Upper lobe of left lung (tissue), 6 donors: ENCODE data around the gene HS6ST2. TPM values are rescaled to one million over a fixed set of nuclear protein-coding genes. Genes with fewer than 3 reads are reported as not detected.
A peak's percentile ranks its signal among the peaks of the same experiment; 100 is the strongest.

Experiments used
- ATAC-seq, 2 donors: fragments of 200-7000 bp; cut with Tn5 transposase; one replicate each; pipeline ENCODE4 v1.9.1; 2022; ENCODE audit warnings: mild to moderate bottlenecking in 2 of 2, moderate library complexity in 2 of 2; ENCODE audit not compliant: low FRiP score in 2 of 2
- DNase-seq, 2 donors: peaks; one replicate each; pipeline ENCODE4 v3.0.0-alpha.2; 2019 to 2020
- H3K27ac ChIP-seq, 4 donors: fragments of 200-600 bp; sonication (generic); one replicate each; pipeline ENCODE4 v1.5.1; 2016 to 2019
- H3K27me3 ChIP-seq, 4 donors: fragments of 200-600 bp; sonication (generic); one replicate each; pipeline ENCODE4 v1.5.1; 2017 to 2019
- H3K36me3 ChIP-seq, 4 donors: fragments of 200-600 bp; sonication (generic); one replicate each; pipeline ENCODE4 v1.5.1; 2016 to 2019
- H3K4me1 ChIP-seq, 4 donors: fragments of 200-600 bp; sonication (generic); one replicate each; pipeline ENCODE4 v1.5.1; 2018 to 2019
- H3K4me3 ChIP-seq, 4 donors: fragments of 200-600 bp; sonication (generic); one replicate each; pipeline ENCODE4 v1.5.1; 2017 to 2019; ENCODE audit warnings: mild to moderate bottlenecking in 2 of 4, moderate library complexity in 1 of 4
- H3K9me3 ChIP-seq, 4 donors: fragments of 200-600 bp; sonication (generic); one replicate each; pipeline ENCODE4 v1.5.1; 2018 to 2019
- EP300 ChIP-seq, 4 donors: sonication (generic); formaldehyde crosslinking; IDR thresholded peaks; one replicate each; pipeline ENCODE4 v1.5.1; 2017; ENCODE audit warnings: antibody characterized with exemption in 4 of 4, control low read depth in 2 of 4
- POLR2A ChIP-seq, 4 donors: fragments of 450-650 bp; IDR thresholded peaks; one replicate each; pipeline ENCODE4 v1.5.1; 2016 to 2017; ENCODE audit warnings: antibody characterized with exemption in 4 of 4, mild to moderate bottlenecking in 2 of 4
- POLR2AphosphoS5 ChIP-seq, 2 donors: sonication (generic); formaldehyde crosslinking; IDR thresholded peaks; one replicate each; pipeline ENCODE4 v1.5.1; 2017; ENCODE audit warnings: antibody characterized with exemption in 2 of 2
- WGBS, 2 donors: methylation state at CpG; one replicate each; pipeline ENCODE4 v1.1.5; 2017 to 2018; 5-methylcytosine and 5-hydroxymethylcytosine counted together
- total RNA-seq, 6 donors: library from RNA; depleted of rRNA in 4 of 6; stranded (reverse); fragments of >200 nt in 4 of 6; gene quantifications; one replicate each; pipeline versions ENCODE4 v1.1.0 to v1.2.1, GENCODE V29; 2016 to 2021
- TF ChIP-seq, protein P1 (sequence below), 6 experiments: fragments of 450-650 bp in 4 of 6; fragments of 200-600 bp in 2 of 6; sonication (generic) in 2 of 6; IDR thresholded peaks; one replicate each; pipeline ENCODE4 v1.5.1; 2016 to 2019; ENCODE audit warnings: antibody characterized with exemption in 6 of 6
- donor health status: DM: no; HTN: no; CAD: no; lungs with moderate emphysema.
- donor health status: DM: no; HTN: yes; CAD: no; lungs with severe emphysema.

Gene HS6ST2
- total RNA-seq, 6 donors from 2014 or later = 0.30 to 2.5 (median 1.2) TPM

DNA sequence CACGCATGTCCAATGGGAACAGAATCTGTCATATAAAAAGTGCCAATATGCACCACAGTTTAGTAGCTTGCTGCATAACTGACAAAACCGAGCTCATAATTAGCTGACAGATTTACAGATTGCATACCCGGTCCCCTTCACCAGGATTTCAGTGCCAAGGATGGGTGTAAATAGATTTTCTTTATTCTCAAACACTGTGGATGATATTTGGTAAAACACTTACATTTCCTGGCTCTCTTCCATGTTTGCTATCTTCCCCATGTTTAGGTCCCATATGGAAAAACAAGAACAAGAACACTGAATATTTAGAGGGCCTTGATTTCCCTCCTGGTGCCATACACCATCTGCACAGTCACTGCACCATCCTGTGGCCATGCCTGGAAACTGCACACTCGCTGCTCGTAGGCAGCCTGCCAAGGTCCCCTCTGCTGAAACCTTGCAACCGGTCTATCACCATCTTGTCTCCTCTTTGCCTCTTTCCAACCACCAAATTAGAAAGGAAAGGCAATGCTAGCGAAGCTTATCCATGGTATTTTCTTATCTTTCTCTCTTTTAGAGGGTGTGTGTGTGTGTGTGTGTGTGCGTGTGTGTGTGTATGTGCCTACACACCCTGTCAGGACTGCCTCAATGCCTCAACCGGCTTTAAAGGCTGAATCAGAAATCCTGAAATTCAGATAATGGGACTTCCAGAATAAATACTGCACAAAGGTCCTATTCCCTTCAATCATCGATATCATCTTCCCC is 345.4 kb downstream of the HS6ST2 start:
- H3K36me3 ChIP-seq = no peaks in the 10 kb centered on the region
- no peak for TF ChIP-seq EP300 (IDR thresholded peaks at IDR 0.05)
- no peak for TF ChIP-seq POLR2AphosphoS5 (IDR thresholded peaks at IDR 0.05)
- TF ChIP-seq POLR2A (IDR thresholded peaks at IDR 0.05) = no peak
- TF ChIP-seq, protein P1, sequence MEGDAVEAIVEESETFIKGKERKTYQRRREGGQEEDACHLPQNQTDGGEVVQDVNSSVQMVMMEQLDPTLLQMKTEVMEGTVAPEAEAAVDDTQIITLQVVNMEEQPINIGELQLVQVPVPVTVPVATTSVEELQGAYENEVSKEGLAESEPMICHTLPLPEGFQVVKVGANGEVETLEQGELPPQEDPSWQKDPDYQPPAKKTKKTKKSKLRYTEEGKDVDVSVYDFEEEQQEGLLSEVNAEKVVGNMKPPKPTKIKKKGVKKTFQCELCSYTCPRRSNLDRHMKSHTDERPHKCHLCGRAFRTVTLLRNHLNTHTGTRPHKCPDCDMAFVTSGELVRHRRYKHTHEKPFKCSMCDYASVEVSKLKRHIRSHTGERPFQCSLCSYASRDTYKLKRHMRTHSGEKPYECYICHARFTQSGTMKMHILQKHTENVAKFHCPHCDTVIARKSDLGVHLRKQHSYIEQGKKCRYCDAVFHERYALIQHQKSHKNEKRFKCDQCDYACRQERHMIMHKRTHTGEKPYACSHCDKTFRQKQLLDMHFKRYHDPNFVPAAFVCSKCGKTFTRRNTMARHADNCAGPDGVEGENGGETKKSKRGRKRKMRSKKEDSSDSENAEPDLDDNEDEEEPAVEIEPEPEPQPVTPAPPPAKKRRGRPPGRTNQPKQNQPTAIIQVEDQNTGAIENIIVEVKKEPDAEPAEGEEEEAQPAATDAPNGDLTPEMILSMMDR (IDR thresholded peaks at IDR 0.05) = peak; percentile 36 to 56 (median 44)
- H3K27ac ChIP-seq = no peak overlapping the region
- no peaks in the 10 kb centered on the region for H3K9me3 ChIP-seq
- WGBS, 2 donors = 50 to 59% methylated on average over 10 of the region's 10 CpGs
- no peaks in the 10 kb centered on the region for H3K4me1 ChIP-seq
- peak in 1 of 2 donors; percentile 42 for DNase-seq
- H3K27me3 ChIP-seq = no peaks in the 10 kb centered on the region
- ATAC-seq = peak; percentile 43 to 65
- no peak overlapping the region for H3K4me3 ChIP-seq

DNA sequence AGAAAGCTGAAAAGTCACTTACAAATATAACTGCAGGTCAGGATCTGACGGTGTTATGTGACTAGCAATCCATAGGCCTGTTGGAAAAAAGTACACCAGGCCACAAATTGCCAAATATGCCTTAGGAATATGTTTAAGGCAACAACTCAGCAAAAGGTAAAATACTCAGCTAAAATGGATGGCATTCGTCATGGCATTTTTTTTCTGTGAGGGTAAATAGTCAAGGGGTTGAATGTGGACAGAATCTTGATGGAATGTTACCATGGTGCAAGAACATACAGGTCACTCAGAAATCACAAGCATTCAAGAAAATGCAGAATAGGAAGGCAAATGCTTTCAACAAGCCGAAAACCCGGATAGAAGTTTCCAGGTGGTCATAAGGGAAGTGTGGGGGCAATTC is 347.9 kb downstream of the HS6ST2 start:
- H3K36me3 ChIP-seq = no peaks in the 10 kb centered on the region
- H3K9me3 ChIP-seq = no peaks in the 10 kb centered on the region
- H3K4me3 ChIP-seq = no peak overlapping the region
- no peak overlapping the region for H3K27ac ChIP-seq
- DNase-seq (no peak), ATAC-seq (no peak)
- no peaks in the 10 kb centered on the region for H3K4me1 ChIP-seq
- no peaks in the 10 kb centered on the region for H3K27me3 ChIP-seq
- no peak for TF ChIP-seq POLR2AphosphoS5 (IDR thresholded peaks at IDR 0.05)
- TF ChIP-seq EP300 (IDR thresholded peaks at IDR 0.05) = no peak
- 68 to 92% methylated on average over 4 of the region's 4 CpGs for WGBS, 2 donors

DNA sequence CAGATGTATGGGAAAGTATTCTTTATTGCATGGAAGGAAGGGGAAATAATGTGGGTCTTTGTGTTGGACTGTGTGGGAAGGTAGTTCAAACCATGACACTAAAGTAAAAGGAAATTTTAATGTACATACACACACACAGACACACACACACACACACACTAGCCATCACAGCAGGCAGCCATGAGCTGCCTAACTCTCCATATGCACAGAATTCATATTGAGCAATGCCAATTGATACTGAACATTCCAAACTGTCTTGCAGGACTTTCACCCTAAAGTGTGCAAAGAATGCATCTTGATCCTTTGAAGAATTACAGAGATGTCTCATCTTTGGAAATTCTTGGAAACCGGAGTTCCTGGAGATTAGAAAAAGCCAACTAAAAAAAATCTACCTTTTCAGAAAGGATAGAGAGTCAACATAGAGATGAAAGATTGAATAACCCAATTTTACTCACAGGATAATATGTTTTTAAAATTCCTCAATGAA is 349.0 kb downstream of the HS6ST2 start:
- ATAC-seq (no peak), DNase-seq (no peak)
- no peak overlapping the region for H3K27ac ChIP-seq
- no peaks in the 10 kb centered on the region for H3K9me3 ChIP-seq
- no peaks in the 10 kb centered on the region for H3K4me1 ChIP-seq
- WGBS, 2 donors = 61 to 93% methylated on average over 1 of the region's 1 CpG
- no peak for TF ChIP-seq EP300 (IDR thresholded peaks at IDR 0.05)
- TF ChIP-seq POLR2AphosphoS5 (IDR thresholded peaks at IDR 0.05) = no peak
- no peak for TF ChIP-seq POLR2A (IDR thresholded peaks at IDR 0.05)
- TF ChIP-seq, protein P1 (IDR thresholded peaks at IDR 0.05) = no peak
- H3K36me3 ChIP-seq = no peaks in the 10 kb centered on the region
- H3K27me3 ChIP-seq = no peaks in the 10 kb centered on the region
- H3K4me3 ChIP-seq = no peak overlapping the region

DNA sequence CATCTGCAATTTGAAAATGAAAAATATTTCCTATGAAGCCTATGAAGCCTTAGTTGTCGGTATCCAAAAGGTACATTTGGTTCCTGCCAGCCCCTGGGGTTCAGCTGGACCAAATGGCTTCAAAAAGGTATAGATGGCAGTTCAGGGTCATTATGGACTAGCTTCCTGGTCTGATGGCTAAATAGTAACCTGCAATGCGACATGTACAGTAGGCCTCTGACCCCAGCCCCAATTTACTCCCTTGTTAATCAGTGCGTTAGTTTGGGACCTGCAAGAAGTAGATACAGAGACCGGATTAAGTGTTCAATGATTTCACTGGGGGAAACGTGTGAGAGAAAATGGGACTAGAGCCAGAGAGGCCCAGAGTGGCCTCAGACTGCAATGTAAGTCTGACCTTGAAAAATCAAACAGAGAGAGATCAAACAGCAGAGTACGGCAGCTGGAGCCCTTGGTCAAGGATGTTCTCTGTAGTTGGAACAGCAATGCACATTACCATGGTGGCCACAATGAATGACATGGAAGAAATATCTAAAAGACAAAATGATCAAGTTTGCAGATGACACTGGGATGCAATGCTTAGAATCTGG is 354.6 kb downstream of the HS6ST2 start:
- no peaks in the 10 kb centered on the region for H3K4me1 ChIP-seq
- H3K36me3 ChIP-seq = no peaks in the 10 kb centered on the region
- 72 to 94% methylated on average over 5 to 6 of the region's 6 CpGs for WGBS, 2 donors
- ATAC-seq (no peak), DNase-seq (no peak)
- TF ChIP-seq, protein P1 (IDR thresholded peaks at IDR 0.05) = no peak
- TF ChIP-seq POLR2AphosphoS5 (IDR thresholded peaks at IDR 0.05) (no peak), EP300 (IDR thresholded peaks at IDR 0.05) (no peak), POLR2A (IDR thresholded peaks at IDR 0.05) (no peak)
- H3K9me3 ChIP-seq = no peaks in the 10 kb centered on the region
- no peaks in the 10 kb centered on the region for H3K27me3 ChIP-seq
- H3K4me3 ChIP-seq = no peak overlapping the region
- H3K27ac ChIP-seq = no peak overlapping the region

DNA sequence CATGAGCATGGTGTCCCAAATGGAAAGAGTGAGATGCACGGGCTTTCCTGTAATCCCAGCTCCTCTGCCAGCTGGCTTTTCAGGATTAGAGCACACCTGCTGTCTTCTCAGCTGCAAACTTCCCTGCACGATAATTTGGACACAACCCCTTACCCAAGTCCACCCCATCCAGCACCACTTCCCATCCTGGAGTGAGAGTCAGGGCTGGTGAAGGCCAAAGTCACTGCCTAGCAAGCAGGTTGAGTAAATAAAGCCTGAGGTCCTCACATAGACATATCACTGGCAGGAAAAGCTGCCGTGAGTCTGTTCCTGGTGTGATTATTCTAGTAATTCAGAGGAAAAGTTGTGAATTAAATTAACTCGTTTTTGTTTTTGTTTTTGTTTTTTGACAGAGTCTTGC is 355.7 kb downstream of the HS6ST2 start:
- 68 to 70% methylated on average over 4 of the region's 4 CpGs for WGBS, 2 donors
- ATAC-seq = no peak
- Histone ChIP-seq H3K36me3 (no peaks in the 10 kb centered on the region), H3K9me3 (no peaks in the 10 kb centered on the region), H3K4me1 (no peaks in the 10 kb centered on the region), H3K4me3 (no peak overlapping the region), H3K27ac (no peak overlapping the region), H3K27me3 (no peaks in the 10 kb centered on the region)
- TF ChIP-seq POLR2A (IDR thresholded peaks at IDR 0.05) = no peak
- TF ChIP-seq POLR2AphosphoS5 (IDR thresholded peaks at IDR 0.05) = no peak
- DNase-seq = no peak
